Stimulated activated CD4-positive, alpha-beta T cell treated with anti-CD3 and anti-CD28 coated beads, Interleukin-2, amount 100 ng/mL, for 4 hours (primary cell): ENCODE results near the gene EPDR1.

Source experiments
- DNase-seq: peaks from one replicate; pipeline ENCODE4 v3.0.0-alpha.2; 2020; ENCODE audit warnings: low read depth

EPDR1 gene

DNA sequence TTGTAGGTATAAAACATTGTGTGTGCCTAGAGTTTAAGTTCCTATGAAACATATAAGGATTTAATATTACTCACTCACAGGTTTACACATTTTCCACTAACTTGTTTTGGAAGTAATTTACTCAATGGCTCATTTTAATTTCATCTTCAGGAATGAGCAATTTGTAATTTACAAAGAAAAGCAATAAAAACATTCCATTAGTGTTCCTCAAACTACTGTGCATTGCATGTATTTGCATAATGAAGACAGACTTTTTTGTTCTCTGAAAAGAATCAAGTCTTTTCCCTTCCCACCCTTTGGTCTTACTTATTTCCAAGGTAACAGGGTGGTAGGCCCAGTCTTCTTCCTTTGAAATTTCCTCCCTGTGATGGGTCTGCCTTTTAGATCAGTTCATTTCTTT is 61.2 kb downstream of the EPDR1 start:
- no peak for DNase-seq

DNA sequence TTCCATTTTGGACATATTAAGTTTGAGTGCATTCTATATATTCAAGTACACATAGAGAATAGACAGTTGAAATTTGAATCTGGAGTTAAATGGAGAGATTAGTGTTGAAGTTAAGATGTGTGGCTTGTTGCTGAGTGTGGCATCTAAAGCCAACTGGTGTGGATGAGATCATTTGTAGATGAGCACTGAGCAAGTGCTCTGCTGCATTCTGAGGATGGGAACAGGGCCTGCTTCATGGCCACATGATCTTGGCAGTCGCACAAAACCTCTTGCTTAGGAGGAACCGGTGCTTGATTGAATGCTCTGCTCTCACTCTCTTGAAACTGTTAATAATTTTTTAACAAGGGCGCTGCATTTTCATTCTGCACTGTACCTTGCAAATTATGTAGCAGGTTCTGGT is 62.0 kb downstream of the EPDR1 start:
- no peak for DNase-seq

DNA sequence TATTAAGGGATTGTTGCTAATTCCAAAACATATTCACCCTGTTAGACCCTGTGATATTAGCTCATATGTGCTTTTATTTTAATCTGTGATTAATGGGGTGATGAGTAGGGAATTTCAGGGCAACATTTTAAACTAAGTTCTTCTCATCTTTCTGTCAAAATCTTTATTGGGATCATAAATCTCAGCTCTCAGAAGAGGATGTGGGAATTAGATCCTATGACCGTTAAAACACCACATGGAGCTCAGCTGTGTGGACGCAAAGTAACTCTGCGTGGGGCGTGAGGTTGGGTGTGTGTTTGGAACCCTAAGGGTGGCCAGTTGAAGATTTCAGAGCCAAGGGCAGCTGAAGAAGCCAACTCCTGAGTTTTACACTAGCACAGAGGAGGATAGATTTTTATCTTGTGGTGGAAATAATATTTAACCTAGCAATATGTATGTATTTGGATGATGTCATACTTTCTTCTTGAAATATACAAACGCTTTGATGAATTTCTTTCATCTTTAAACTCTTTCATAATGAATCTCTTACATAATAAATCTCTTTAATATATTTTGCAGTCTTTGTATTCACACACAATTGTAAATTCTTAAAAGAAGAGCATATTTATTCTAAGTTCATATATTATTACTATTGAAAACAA is 64.4 kb downstream of the EPDR1 start:
- DNase-seq = no peak

DNA sequence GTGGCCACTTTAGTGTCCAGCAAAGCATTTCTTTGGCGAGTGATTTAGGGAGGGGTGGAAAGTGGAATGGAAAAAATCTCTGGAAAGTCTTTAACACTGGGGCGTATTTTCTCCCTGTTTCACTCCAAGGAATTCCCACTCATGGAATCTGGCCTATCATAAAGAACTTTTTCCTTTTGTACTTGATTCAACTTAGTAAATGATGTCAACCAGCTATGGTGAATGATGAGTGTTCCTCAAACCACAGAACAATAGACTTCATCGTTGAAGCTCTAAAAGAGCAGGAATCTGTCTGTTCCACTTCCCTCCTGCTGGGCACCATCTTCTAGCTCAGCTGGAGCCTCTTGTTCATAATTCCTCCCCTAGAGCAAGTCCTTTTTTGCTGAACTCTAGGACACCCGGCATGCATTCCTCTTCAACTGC is 66.5 kb downstream of the EPDR1 start:
- DNase-seq = no peak

DNA sequence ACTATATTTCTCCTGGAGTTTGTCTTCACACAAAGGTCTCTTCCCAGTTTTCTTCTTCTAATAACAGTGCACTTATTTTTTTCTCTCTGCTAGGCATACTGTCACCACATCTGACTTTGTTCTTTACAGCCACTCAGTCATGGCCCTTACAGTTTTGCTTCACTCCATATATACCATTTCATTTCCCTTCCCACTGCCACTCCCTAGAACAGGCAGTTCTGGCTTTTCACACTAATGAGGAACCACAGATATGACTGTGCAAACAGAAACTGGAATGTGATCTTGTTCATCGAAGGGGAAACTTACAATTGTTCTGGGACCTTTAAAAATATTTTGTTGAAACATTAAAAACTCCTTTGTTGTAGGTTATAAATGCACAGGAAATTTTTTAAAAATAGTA is 67.3 kb downstream of the EPDR1 start:
- no peak for DNase-seq

DNA sequence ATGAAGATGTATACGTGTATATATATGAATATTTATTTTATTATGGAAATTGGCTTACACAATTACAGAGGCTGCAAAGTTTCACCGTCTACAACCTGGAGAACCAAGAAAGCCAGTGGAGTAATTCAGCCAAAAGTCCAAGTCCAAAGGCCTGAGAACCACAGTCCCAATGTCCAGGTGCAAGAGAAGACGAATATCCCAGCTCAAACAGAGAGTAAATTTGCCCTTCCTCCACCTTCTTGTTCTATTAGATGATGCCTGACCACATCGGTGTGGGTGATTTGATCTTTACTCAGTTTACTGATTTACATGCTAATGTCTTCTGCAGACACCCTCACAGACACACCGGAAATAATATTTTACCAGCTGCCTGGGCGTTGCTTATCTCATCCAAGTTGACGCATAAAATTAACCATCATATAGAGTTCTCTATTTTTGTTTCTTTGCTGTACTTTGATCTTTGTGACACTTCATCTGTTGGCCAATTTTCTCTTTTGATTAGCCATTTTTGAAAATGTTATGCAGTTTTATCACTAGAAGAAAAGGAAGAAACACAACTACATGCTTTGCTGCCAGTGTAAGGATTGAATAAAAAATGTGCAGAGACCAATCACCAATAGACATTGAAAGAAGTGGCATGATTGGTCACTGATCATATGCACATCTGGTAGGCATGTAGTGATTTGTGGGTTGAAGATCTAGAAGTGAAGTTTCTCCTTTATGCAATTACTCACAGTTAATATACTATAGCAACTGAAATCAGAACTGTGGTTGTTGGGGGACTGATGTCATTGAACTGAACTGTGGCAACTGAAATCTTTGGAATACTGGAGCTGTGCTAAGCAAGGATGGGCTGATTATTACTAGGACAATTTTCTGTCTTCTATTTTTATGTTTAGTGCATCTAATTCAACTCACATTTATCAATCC is 68.5 kb downstream of the EPDR1 start:
- no peak for DNase-seq

DNA sequence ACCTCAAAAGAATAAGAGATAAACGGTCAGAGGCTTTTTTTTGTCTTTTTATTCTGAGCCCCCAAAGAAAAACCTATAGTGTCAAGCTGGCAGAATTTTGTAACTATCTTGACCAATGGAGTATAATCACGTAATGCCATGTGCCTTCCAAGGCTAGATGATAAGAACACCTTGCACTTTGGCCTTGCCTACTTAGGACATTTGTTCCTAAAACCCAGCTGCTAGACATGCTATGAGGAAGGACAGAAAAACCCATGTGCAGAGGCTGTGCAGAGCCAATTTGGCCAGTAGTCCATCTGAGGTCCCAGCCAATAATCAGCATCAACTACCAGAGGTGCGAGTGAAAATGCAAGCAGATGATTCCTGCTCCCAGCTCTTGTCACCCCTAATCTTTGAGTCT is 69.9 kb downstream of the EPDR1 start:
- DNase-seq = no peak

DNA sequence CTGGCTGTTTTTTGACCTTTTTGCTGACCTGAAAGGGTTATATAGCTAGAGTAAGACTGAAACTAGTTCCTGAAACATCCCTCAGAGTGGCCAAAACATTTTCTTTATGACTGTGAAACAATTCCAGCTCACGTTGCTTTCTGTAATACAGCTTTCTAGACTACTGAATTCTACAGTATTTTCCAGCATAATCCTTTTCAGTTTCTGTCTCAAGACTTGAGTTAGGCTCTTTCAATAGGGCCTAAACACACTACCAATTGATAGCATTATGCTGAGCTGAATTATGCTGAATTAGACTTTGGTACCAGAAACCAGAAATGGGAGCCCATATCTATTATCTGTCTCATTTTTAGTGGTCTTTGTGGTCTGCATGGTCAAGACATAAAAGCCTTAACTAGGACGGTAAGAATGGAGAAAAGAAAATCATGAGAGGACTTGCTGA is 72.6 kb downstream of the EPDR1 start:
- DNase-seq = no peak

DNA sequence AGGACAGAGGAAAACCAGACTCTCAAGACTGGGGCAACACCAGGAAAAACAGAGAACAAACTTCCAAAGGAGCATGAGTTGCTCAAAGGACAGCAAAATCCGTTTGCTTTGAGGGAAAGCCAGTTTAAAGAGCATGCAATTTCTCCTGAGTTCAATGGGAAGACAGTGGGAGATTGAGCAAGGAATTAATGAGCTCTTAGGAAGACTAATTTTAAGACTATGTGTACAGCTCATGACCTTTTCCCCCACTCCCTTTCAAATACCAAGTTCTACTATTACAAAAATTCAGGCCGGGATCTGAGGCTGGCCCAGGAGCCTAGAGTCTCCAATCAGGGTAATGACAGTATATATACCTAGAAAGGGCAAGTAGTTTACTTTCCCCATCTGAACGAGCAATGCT is 79.2 kb downstream of the EPDR1 start:
- no peak for DNase-seq

DNA sequence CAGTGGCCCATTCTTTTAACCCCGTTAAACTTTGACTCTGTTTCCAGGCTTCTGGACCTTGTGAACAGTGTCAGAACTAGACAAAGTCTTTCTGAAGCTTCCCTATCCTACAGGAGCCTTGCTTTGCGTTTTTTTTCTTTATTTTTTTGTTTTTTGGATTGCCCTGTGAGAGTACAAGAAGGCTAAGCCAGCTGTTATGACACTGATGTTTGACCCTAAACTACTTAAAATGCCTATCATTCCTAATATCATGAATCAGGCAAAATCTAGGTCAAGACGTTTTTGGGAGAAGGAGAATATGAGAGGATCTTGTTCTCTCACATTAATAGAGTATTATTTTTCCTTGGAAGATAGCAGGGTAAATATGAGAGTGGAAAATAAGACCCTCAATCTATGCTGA is 79.8 kb downstream of the EPDR1 start:
- no peak for DNase-seq
